Measurements from ENCODE around the gene RBM47.

GRCh38 chr4:40662962-40663604, 33.4 kb upstream of the RBM47 start:
- TF ChIP-seq CTCF (IDR thresholded peaks at IDR 0.05) (no peak), POLR2A (IDR thresholded peaks at IDR 0.05) (no peak)

Data from Peyer's patch (tissue), 4 donors.